Activated T-helper 1 cell treated with anti-CD3 and anti-CD28 coated beads, Interleukin-12 subunit alpha, Interleukin-12 subunit beta, Interleukin-2, Interleukin-4 antibody, amounts not matched to agents 30 ng/mL and 10 ng/mL and 1 ng/mL, durations not matched to agents 14 hours and 24 hours and 36 hours (primary cell): Measurements from ENCODE around the gene FOXN3. TPM values are rescaled to one million over a fixed set of nuclear protein-coding genes. Genes with fewer than 3 reads are reported as not detected.

Experiments
- DNase-seq: peaks from one replicate; pipeline ENCODE4 v3.0.0; 2021; ENCODE audit warnings: low spot score
- H3K27ac Mint-ChIP-seq: one replicate; pipeline ENCODE4 v1.8.0; 2021; ENCODE audit warnings: mild to moderate bottlenecking, mixed read lengths
- H3K27me3 Mint-ChIP-seq: one replicate; pipeline ENCODE4 v1.8.0; 2022; ENCODE audit warnings: mild to moderate bottlenecking, moderate library complexity, mixed read lengths; ENCODE audit not compliant: insufficient read depth
- H3K36me3 Mint-ChIP-seq: one replicate; pipeline ENCODE4 v1.8.0; 2021; ENCODE audit warnings: low read depth, mixed read lengths
- H3K4me1 Mint-ChIP-seq: one replicate; pipeline ENCODE4 v1.8.0; 2021; ENCODE audit warnings: low read depth, mixed read lengths
- H3K4me3 Mint-ChIP-seq: one replicate; pipeline ENCODE4 v1.8.0; 2021; ENCODE audit warnings: mild to moderate bottlenecking, moderate library complexity, mixed read lengths
- H3K9me3 Mint-ChIP-seq: one replicate; pipeline ENCODE4 v1.8.0; 2021; ENCODE audit warnings: mixed read lengths
- intact Hi-C: fragments of 100-400 bp; cut with micrococcal nuclease; formaldehyde crosslinking; loops from one replicate; pipeline ENCODE4 v1.15.1; 2024
- total RNA-seq: library from RNA; stranded (reverse); gene quantifications from 2 replicates; pipeline ENCODE4 v1.2.3, GENCODE V29; 2022

Gene FOXN3
- total RNA-seq, 1 donor from 2014 or later, result 86.9 TPM

DNA sequence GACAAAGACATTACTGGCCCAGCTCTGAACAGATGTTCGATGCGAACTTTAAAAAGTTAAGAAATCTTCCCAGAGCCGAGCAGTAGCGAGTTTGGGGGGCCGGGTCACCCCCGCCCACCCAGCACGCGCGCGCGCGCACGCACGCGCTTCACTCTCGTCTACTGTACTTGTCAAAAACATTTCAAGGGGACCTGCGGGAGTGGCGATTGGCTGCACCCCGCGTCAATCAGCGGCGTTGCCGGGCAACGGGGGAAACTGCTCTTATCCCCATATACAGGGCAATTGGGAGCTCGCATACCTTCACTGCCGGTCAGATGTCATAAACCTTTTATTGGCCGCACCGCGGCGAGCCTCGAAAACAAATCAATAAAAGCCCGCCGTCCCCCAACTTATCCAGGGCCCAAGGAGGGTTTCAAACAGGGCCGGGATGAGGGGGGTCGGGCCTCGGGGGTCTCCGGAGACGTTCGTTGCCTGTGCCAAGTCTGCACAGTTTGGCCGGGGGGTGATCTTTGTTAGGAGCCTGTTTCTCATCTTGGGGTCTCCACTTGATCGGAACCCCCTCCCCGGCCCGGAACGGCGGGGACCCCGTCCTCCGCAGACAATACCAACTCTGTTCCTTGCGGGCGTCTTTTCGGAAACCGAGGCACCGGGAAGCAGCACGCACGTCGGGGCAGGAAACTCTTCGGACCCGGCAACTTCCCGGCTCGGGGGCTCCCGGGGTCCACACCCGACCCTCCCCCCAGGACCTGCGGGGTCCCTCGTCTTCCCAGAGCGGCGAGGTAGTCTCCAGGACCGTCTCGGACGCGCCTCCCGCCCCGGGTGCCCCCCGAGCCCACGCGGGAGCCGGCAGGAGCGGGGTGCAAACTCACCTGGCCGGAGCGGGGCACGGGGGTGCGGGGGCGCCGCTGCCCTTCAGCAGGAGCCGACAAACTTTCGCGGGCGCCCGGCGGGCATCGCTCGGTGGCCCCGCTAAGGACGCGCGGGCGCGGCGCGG is 734 bp downstream of the FOXN3 start:
- no peaks in the 10 kb centered on the region for H3K27me3 Mint-ChIP-seq
- no peaks in the 10 kb centered on the region for H3K9me3 Mint-ChIP-seq
- H3K4me1 Mint-ChIP-seq, result peaks cover 48% of the 10 kb centered on the region
- peak; percentile 98 for DNase-seq
- peak overlapping the region; percentile 88 for H3K4me3 Mint-ChIP-seq
- peak overlapping the region; percentile 84 for H3K27ac Mint-ChIP-seq
- intact Hi-C loops, result loop anchor here (1.0 to 10.0 kb wide), 15 partner anchors 8 to 839 kb away; partner anchors contain the start of gene PSMC1
- peaks cover 20% of the 10 kb centered on the region for H3K36me3 Mint-ChIP-seq

DNA sequence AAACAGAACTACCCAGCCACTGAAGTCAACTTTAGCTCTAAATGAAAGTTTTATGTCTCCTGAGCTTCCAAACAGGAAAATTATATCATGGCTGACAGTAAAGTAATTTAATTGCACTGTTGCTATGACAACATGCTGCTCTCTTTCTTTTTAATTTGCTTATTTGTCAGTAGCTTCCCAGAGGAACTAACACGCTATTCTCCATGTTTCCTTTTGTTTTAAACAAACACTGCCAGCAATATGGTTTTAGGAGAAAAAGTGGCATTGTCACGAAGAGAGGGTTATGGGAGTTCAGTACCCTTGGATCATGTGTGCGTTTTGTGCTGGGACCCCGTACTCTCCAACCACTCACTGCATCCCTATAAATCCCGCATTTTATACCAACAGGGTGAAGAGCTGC is 1.9 kb downstream of the FOXN3 start:
- no peak for DNase-seq
- no peaks in the 10 kb centered on the region for H3K9me3 Mint-ChIP-seq
- H3K4me1 Mint-ChIP-seq, result peaks cover 51% of the 10 kb centered on the region
- peak overlapping the region; percentile 88 for H3K4me3 Mint-ChIP-seq
- intact Hi-C loops, result loop anchor here (5.0 to 10.0 kb wide), 3 partner anchors 63 to 840 kb away; partner anchors contain the start of gene PSMC1
- H3K27me3 Mint-ChIP-seq, result no peaks in the 10 kb centered on the region
- peak overlapping the region; percentile 2 for H3K27ac Mint-ChIP-seq
- peaks cover 18% of the 10 kb centered on the region for H3K36me3 Mint-ChIP-seq

DNA sequence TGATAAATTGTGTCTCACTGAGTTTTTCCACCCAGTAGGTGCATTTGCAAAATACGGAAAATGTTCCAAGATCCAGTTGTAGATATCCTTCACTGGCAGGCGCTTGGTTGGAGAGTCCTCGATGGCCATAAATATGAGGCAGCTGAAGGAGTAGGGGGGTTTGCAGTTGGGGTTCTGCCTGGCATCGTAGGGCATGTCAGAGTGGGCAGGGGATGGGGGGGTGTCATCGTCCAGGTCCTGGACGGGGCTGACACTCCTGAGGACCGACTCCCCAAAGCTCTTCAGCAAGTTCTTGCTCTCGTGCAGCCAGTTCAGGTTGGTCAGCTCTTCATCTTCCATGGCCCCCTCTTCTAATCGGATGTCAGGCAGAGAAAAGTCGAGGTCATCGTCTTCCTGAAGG is 5.1 kb downstream of the FOXN3 start:
- Mint-ChIP-seq H3K4me3 (no peak overlapping the region), H3K36me3 (peaks cover 30% of the 10 kb centered on the region), H3K27ac (no peak overlapping the region), H3K9me3 (no peaks in the 10 kb centered on the region), H3K27me3 (no peaks in the 10 kb centered on the region), H3K4me1 (peaks cover 44% of the 10 kb centered on the region)
- DNase-seq, result no peak
- intact Hi-C loops, result loop anchor here (10.0 kb wide), 1 partner anchor 843 kb away; the partner anchor contains the start of gene PSMC1

GRCh38 chr14:89409961-89410360 is 7.1 kb downstream of the FOXN3 start:
- no peak overlapping the region for H3K27ac Mint-ChIP-seq
- no peaks in the 10 kb centered on the region for H3K27me3 Mint-ChIP-seq
- no peak overlapping the region for H3K4me3 Mint-ChIP-seq
- peaks cover 35% of the 10 kb centered on the region for H3K36me3 Mint-ChIP-seq
- DNase-seq, result no peak
- no peaks in the 10 kb centered on the region for H3K9me3 Mint-ChIP-seq
- intact Hi-C loops, result loop anchor here (2.0 to 10.0 kb wide), 2 partner anchors 45 to 845 kb away; partner anchors contain the start of gene PSMC1
- peaks cover 38% of the 10 kb centered on the region for H3K4me1 Mint-ChIP-seq

- Mint-ChIP-seq H3K36me3 (peaks cover 35% of the 10 kb centered on the region), H3K27me3 (no peaks in the 10 kb centered on the region), H3K27ac (no peak overlapping the region), H3K9me3 (no peaks in the 10 kb centered on the region), H3K4me1 (peaks cover 35% of the 10 kb centered on the region), H3K4me3 (no peak overlapping the region)
- intact Hi-C loops, result loop anchor here (1.0 to 2.0 kb wide), 2 partner anchors 7 to 44 kb away; no protein-coding TSS in a partner anchor
- no peak for DNase-seq
These were observed 7.9 kb downstream of the FOXN3 start for GRCh38 chr14:89408907-89409700.

DNA sequence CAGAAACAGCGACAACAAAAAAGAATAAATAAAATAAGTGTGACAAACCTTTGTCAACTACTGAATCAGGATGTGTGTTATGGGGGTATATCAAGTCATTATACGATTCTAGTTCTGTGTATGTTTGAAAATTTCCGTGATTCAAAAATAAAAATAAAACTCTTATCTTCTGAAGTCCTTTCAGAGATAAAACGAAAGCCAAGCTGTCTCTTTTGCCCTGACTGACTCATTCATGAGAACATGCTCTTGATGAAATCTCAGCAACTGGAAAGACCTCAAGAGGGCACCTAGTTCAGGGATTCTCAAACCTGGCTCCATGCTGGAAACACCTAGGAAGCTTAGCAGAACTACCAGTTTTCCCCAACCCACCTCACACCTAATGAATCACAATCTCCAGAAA is 9.2 kb downstream of the FOXN3 start:
- Mint-ChIP-seq H3K27ac (peak overlapping the region; percentile 29), H3K27me3 (no peaks in the 10 kb centered on the region), H3K4me3 (no peak overlapping the region), H3K4me1 (peaks cover 42% of the 10 kb centered on the region), H3K36me3 (peaks cover 40% of the 10 kb centered on the region), H3K9me3 (no peaks in the 10 kb centered on the region)
- DNase-seq, result no peak
- intact Hi-C loops, result loop anchor here (1.0 to 2.0 kb wide), 2 partner anchors 8 to 43 kb away; no protein-coding TSS in a partner anchor

DNA sequence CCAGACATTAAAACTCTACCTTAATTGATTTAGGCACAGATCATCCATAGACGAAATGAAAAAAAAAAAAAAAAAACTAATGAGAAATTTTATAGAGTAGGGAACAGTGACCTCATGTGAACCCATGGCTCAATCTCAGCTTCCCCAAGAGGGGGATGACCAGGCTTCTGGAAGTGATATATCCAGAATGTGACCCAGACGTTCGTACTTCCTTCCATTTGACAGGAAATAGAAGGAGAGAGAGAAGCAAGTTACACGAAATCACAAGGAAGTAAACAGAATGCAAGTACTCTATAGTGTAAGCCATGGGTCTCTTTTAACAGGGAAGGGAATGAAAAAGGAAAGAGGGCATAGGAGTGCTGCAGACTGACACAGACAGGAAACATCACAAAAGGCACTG is 10.1 kb downstream of the FOXN3 start:
- peaks cover 45% of the 10 kb centered on the region for H3K36me3 Mint-ChIP-seq
- H3K4me1 Mint-ChIP-seq, result peaks cover 52% of the 10 kb centered on the region

DNA sequence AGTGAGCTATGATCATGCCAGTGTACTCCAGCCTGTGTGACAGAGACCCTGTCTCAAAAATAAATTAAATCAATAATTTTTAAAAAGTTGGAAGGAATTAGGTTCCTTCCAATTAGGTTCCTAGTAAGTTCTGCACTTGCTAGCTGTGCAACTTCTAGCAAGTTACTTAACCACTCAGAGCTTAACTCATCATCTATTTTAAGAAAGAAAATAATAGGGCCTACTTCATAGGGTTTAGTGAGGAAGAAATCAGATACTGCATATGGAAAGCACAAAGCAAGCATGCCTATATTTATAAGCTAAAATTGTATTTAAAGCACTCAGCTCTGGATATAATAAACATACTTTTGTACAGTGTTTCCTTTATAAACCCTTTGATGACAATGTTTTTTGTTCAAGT is 10.7 kb downstream of the FOXN3 start:
- Mint-ChIP-seq H3K4me1 (peaks cover 54% of the 10 kb centered on the region), H3K27me3 (no peaks in the 10 kb centered on the region), H3K36me3 (peaks cover 46% of the 10 kb centered on the region), H3K4me3 (no peak overlapping the region), H3K27ac (no peak overlapping the region), H3K9me3 (no peaks in the 10 kb centered on the region)
- no peak for DNase-seq
- intact Hi-C loops, result no loop called here

More for the DNA sequence above, 10.1 kb downstream of the FOXN3 start:
- Mint-ChIP-seq H3K4me3 (no peak overlapping the region), H3K27ac (peak overlapping the region; percentile 30), H3K9me3 (no peaks in the 10 kb centered on the region), H3K27me3 (no peaks in the 10 kb centered on the region)
- DNase-seq, result no peak
- intact Hi-C loops, result no loop called here

DNA sequence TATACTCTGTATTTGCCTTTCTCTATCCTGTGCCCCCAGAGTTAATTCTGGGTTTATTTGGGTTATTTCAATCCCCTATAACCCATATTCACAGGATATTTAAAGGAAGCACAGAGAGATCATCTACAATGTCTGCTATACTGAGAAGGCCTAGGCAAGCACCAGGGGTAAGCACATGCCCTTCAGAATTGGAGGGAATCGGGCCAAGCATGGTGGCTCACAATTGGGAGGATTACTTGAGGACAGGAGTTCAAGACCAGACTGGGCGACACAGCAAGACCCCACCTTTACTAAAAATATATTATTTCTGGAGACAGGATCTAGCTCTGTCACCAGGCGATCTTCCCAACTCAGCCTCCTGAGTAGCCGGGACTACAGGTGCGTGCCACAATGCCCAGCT is 11.3 kb downstream of the FOXN3 start:
- Mint-ChIP-seq H3K27me3 (no peaks in the 10 kb centered on the region), H3K4me3 (no peak overlapping the region), H3K36me3 (peaks cover 45% of the 10 kb centered on the region), H3K27ac (no peak overlapping the region), H3K9me3 (no peaks in the 10 kb centered on the region), H3K4me1 (peaks cover 47% of the 10 kb centered on the region)
- no peak for DNase-seq
- intact Hi-C loops, result no loop called here

DNA sequence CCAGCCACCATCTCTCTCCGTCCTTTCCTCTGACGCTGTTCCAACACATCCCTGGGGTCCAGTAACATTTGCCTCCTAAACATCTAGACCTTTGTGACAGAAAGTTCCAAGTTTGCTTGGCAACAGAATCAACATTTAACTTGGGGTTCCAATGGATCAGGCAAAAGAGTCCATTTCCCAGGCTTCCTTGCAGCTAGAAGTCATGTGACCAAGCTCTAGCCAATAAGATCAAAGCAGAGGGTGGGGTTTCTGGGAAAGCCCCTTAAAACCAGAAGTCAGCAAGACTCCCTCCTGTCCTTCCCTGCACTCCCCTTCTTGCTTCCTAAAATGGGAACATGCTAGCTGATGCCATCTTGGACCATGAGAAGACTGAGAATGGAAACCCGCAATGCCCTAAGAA is 14.7 kb downstream of the FOXN3 start:
- Mint-ChIP-seq H3K27me3 (no peaks in the 10 kb centered on the region), H3K9me3 (no peaks in the 10 kb centered on the region), H3K4me1 (peaks cover 38% of the 10 kb centered on the region), H3K36me3 (peaks cover 37% of the 10 kb centered on the region), H3K27ac (no peak overlapping the region), H3K4me3 (no peak overlapping the region)
- intact Hi-C loops, result no loop called here
- no peak for DNase-seq

DNA sequence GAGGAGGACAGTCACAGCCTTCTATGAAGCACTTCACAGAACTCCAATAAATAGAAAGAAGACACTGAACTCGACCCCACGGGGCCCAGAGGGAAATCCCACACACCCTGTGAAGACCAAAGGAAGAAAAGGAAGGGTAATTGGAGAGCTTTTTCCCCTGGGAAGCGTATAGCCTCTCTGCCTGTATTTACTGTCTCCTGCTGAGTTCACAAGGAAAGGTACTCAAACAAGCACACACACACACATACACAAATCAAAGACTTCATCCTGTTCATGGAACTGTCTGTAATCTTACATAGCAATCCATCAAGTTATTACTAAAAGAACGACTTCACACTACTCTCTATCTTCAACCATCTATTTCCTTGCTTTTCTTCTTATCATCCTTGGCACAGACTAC is 15.3 kb downstream of the FOXN3 start:
- H3K36me3 Mint-ChIP-seq, result peaks cover 31% of the 10 kb centered on the region
- H3K4me1 Mint-ChIP-seq, result peaks cover 32% of the 10 kb centered on the region

GRCh38 chr14:89401241-89401640 is 15.8 kb downstream of the FOXN3 start:
- no peak for DNase-seq
- intact Hi-C loops, result no loop called here
- Mint-ChIP-seq H3K27ac (no peak overlapping the region), H3K36me3 (peaks cover 30% of the 10 kb centered on the region), H3K4me1 (peaks cover 30% of the 10 kb centered on the region), H3K4me3 (no peak overlapping the region), H3K27me3 (no peaks in the 10 kb centered on the region), H3K9me3 (no peaks in the 10 kb centered on the region)

More for the DNA sequence above, 15.3 kb downstream of the FOXN3 start:
- intact Hi-C loops, result no loop called here
- Mint-ChIP-seq H3K27me3 (no peaks in the 10 kb centered on the region), H3K4me3 (no peak overlapping the region), H3K9me3 (no peaks in the 10 kb centered on the region), H3K27ac (no peak overlapping the region)
- DNase-seq, result no peak
